Measurements from ENCODE around the gene CHGA.

Gene CHGA

GRCh38 chr14:92961567-92961855, 38.6 kb downstream of the CHGA start:
- no peak for DNase-seq (ENCODE audit: low read depth in 2 of 2)

DNA sequence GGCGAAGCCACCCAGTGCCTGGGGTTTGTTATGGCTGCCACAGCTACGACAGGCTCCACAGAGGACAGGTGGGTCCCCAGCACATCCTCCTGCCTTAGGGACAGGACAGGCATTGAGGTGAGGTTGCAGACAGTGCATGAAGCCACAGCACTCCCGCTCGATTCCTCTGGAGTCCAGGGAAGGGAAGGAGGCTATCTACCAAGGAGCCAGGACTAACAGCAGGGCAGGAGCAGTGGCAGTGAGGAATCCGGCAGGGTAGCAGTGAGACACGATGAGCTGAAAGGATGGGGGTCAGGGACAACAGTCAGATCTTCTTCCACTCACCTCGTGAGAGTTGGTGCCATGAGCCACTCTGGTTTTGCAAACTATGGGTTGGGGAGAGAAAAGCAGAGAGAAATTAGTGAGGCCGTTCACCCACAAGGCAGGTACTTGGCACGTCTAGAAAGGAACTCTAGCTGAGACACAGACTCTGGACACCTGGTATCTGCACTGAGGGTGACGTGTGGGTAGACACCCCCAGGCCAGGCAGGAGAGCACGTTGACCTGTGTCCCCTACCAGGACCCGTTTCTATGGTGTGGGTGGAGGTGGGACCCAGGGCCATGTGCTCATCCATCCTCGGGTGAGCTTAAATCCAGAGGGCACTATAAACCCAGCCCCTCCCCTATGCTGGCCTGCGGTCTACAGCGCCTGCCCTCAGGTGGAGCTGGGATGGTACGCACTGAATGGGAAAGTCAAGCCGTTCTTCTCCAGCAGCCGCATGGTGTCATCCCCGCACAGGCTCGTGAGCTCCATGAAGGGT, 39.3 kb downstream of the CHGA start:
- DNase-seq (ENCODE audit: low read depth in 2 of 2): no peak

DNA sequence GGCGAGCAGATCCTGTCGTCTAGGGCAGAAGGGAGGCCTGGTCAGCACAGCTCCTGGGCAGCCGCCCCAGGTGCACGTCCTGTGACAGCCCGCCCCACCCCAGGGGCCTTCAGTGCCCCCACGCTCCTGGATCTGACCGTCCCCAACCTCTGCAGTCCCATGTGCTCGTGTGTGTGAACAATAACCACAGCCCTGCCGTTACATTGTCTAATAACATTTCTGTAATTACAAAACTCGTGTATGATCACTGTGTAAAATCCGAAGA, 39.8 kb downstream of the CHGA start:
- DNase-seq (ENCODE audit: low read depth in 2 of 2): no peak

DNA sequence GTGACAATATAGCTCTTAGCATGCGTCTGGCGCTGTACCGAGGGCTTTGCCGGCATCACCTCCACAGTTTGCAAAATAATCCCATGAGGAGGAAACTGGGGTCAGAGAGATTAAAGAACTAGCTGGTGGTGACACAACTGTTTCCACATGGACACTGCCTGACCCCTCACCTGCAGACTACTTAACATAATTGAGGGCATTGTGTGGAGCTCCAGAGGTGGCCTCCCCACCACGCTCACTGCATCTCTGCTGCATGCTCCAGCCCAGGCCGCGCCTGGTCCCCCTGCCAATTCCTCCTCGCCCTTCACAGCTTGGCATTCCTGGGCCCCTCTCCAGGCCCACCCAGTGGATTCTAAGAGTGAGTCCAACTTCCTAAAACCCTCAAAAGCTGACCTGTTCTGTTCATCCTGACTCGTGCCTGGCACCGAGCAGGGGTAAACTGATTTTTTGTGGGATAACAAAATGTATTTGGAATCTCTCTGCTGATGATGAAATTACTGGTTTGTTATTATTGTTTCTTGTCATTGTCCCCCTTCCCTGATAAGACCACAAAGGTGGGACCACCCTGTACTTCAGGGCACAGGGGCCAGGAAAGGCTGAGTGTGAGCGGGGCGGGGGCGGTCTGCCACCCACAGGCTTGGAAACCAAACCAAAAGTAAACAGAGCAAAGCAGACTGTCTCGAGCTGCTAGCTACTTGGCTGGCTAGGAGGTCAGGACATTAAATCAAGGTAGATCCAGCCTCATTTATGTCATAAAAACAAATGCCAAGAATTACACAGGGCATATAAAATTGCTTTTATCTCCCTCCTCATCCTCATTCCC, 40.6 kb downstream of the CHGA start:
- DNase-seq (ENCODE audit: low read depth in 2 of 2): no peak

DNA sequence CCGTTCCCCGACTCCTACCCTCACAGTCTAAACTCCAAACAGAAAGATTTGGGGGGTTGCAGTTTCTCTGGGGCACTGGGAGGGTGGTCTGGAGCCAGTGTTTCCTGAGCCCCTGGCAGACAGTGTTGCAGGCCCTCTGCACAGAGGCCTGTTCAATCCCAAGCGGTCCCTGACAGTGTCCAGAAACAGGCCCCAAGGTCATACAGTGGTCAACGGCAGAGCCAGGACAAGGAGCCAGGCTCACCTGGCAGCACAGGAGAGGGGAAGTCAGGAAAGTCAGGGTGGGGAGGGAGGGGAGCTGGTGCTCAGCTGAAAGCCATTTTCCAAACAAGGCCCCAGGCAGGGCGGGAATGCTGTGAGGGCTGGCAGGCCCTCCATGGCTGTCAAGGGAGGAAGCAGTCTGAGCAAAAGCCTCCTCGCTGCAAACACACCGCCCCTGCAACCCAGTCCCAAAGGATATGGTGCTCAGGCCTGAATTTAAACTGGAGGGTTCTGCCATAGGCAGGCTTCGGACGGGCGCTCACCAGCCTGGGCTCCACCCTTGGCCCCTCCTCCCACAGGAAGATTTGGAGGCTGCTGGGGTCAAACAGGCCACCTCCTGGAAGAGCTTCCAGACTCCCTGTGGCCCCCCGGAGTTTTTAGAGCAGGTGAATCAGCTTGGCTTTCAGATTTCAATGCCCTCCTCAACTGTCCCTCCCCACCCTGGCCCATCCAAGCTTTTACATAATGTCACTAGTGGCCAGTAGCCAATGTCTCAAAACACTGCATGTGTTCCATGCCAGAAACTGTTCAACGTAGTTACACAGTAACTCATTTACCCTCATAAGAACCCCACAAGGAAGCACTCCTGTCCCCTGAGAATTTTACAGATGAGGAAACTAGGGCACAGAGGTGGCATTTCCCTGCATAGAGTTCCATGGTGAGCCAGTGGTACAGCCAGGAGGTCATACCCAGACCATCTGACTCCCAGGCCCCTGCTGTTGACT, 41.5 kb downstream of the CHGA start:
- no peak for DNase-seq (ENCODE audit: low read depth in 2 of 2)

DNA sequence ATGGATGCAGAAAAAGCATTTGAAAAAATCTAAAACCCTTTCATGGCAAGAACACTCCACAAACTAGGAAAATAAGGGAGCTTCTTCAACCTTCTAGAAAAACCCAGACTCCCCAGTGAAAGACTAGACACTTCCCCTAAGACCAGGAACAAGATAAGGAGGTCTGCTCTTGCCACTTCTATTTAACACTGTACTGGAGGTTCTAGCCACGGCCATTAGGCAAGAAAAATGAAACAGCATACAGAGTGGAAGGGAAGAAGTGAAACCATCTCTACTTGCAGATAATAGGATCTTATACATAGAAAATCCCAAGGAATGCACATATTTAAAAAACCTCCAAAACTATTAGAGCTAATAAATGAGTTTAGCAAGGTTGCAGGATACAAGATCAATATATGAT, 42.3 kb downstream of the CHGA start:
- no peak for DNase-seq (ENCODE audit: low read depth in 2 of 2)

DNA sequence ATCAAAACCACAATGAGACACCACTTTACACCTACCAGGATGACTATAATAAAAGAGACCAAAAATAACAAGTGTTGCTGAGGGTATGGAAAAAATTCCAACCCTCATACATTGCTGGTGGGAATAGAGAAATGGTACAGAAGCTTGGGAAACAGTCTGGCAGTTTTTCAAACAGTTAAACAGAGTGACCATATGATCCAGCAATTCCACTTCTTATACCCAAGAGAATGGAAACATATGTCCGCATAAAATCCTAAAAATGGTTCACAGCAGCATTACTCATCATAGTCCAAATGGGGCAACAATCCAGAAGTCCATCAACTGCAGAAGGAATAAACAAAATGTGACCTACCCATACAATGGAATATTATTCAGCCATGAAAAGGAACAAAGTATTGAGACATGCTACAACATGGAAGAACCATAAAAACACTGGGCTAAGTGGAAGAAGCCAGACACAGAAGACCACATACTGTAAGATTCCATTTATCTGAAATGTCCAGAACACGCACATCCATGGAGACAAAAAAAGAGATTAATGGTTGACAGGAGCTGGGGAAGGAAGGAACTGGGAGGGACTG, 44.5 kb downstream of the CHGA start:
- no peak for DNase-seq (ENCODE audit: low read depth in 2 of 2)

DNA sequence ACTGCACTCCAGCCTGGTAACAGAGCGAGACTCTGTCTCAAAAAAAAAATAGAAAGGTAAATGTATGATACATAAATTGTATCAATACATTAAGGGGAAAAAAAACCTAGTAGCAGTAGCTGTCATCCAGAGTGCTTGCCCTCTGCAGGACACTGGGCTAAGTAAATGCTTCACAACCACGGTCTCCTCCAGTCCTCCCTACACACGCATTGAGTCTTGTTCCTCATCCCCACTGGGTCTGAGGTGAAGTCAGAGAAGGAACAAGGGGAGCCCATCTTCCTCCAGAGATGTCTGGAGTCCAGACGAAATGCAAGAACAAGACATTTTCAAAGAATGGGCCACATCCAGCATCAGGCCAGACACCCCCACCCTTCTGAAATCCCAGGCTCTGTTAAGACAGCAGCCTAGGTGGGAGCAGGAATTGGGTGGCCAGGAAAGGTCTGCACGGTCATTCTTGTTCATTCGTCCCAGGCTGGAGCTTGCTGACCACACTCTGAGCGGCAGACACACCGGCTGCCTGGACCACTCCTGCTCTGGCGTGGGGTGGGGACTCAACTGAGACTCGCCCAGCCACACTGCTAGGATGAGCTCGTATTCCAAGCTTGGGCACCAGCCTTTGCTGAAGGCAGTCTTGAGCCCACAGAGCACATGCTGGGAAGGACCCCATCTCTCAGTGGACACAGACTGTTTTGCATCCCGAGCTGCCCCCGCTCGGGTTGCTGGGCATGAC, 45.5 kb downstream of the CHGA start:
- no peak for DNase-seq (ENCODE audit: low read depth in 2 of 2)

GRCh38 chr14:92969430-92969829, 46.5 kb downstream of the CHGA start:
- DNase-seq (ENCODE audit: low read depth in 2 of 2): no peak

DNA sequence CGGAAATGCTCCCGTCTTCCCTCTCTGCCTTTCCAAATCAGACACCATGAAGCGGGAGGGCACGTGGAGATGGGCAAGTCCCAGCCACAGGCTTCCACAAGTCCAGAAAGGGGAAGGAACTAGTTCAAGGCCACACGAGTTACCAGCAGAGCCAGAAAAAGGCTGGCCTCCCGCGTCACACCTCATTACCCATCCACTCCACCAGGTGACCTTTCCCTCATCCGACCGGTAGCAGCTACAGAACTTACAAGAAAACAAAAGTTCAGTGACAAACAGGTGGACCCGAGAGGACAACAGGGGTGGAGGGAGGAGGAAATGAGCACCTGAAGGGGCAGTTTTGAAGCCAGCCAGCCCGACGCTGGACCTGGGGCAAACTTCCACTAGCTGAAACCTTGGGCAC, 46.9 kb downstream of the CHGA start:
- no peak for DNase-seq (ENCODE audit: low read depth in 2 of 2)

DNA sequence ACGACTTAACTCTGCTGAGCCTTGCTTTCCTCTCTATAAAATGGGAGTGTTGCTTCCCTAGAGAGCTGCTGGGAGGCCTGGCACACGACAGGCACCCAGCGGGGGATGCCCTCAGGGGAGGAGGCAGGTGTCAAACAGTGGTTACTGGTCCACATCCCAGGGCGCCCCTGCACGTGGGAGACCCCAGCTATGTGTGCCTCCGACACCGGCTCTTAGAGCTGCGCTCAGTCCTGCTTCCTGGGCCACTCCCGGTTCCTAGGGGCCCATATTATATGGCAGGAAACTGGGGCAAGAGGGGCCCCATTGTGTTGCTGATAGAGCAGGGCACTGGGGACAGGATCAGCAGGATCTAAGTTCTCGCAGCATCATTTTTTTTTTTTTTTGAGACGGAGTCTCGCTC, 47.3 kb downstream of the CHGA start:
- DNase-seq (ENCODE audit: low read depth in 2 of 2): no peak

GRCh38 chr14:92971601-92972180, 48.7 kb downstream of the CHGA start:
- DNase-seq (ENCODE audit: low read depth in 2 of 2): no peak

DNA sequence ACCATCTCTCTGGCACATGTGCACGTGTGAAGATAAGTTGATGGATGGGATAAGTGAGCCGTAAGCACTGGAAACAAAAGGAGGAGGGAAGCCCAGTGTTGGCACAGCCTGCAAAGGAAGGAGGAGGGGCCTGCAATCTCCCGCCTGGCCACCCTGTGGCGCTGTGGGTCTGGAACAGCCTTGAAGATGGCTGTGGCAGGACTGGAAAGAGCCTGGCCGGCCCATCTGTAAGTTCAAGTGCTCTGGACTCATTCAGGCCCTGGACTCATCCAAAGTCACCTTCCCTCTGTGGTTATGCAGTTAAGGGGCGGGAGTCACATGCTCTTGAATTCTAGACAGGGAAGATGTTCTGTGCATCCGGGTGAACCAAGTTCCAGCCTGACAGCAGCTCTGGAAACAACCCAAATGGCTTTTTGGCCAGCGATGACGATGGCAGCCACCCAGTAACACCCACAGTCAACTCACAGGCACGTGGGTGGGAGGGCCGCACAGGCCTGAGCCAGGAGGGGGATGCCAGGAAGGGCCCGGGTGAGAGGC, 50.4 kb downstream of the CHGA start:
- no peak for DNase-seq (ENCODE audit: low read depth in 2 of 2)

DNA sequence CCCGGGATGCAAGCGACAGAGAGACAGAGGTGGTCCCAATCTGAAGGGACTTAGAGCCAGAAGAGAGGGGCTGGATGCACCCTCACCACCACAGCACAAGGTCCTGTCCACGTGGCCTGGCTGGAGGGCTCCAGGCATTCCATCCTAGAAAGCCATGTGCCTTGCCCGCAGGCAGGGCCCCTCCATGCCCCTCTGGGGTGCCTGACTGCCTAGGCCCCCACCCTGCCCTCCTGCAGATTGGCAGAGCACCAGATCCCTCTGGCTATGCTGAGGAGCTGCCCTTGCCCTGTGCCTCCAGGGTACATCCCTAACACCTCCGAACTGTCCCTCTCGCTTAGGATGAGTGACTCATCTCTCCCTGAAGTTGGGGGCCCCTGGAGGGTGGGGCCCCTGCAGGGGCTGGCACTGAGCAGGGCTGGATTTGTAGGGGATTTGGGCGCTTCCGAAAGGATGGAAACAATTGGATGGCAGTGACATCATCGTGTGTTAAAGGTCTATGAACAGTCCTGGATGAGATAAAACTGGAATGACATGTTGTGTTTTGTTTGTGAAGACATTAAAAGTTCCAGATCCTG, 50.9 kb downstream of the CHGA start:
- no peak for DNase-seq (ENCODE audit: low read depth in 2 of 2)

DNA sequence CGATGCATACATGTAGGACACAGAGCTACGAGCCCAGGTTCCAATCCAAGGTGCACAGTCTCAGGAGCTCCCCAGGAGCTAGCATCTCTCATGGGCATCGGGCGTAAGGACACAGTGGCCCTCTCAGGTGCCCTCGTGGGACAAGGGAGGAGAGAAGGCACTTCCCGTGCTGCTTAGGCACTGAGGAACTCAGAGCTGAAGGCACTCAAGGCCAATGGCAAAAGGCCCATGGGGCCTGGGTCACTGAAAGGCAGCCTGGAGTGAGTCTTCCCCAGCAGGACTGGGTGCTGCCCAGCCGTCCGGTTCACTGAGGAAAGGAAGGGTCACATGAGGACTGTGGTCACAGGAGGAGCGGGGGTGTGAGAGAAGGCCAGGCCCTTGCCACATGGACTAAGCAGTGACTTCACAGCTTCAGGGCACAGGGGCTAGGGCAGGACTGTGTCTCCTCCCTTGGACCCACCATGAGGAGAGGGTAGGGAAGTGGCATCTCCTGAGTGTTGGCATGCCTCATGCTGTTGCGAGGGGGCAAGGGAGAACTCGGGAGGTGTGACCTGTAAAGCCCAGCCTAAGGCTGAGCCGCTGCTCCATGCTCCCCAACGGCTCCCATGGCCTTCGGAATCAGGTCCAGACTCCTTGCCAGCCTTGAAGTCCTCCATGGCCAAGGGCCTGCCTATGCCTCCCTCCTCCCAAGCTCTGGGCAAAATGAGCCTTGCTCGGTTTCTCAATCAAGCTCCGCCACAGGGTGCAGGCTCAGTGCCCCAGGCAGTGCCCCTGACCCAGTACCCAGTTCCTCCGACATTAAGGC, 51.8 kb downstream of the CHGA start:
- DNase-seq (ENCODE audit: low read depth in 2 of 2): no peak

GRCh38 chr14:92976268-92976667, 53.3 kb downstream of the CHGA start:
- no peak for DNase-seq (ENCODE audit: low read depth in 2 of 2)

GRCh38 chr14:92978229-92979021, 55.5 kb downstream of the CHGA start:
- DNase-seq (ENCODE audit: low read depth in 2 of 2): no peak

DNA sequence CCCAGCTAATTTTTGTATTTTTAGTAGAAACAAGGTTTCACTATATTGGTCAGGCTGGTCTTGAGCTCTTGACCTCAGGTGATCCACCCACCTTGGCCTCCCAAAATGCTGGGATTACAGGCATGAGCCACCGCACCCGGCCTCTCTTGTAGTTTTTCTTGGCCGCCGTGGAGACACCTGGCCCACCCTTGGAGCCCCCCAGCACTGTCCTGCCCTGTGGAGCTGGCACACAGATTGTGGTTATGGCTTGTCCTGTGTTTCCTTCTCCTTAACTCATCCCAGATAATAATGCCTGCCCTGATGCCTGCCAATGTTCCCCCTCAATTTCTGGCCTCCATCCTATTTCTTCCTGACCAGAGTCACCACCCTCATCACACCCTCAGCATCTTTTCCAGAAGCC, 57.9 kb downstream of the CHGA start:
- DNase-seq (ENCODE audit: low read depth in 2 of 2): no peak

- no peak for DNase-seq (ENCODE audit: low read depth in 2 of 2)
Observed at GRCh38 chr14:92981726-92982125, 58.8 kb downstream of the CHGA start.
